ENCODE results near the gene KIF3C.

DNA sequence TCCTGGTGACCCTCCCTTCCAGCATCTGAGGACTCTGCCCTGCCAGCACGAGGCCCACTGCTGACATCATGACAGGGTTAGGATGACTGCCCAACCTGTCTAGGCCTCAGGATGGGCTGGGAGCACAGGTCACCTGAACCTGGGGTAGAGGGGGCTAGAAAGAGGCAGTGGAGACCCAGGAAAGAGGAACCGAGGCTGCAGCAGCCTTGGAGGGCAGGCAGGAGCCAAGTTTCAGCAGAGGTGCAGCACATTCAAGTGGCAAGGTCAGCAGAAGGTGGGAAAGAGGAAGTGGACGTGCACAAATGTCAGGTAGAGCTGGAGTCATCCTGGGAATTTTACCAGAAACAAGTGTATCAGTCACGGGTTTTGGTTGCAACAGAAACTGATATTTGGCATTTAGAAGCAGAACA is 37.9 kb upstream of the KIF3C start:
- no peak for TF ChIP-seq CTCF (conservative IDR thresholded peaks at IDR 0.05)
- no peak for TF ChIP-seq ZFX (IDR thresholded peaks at IDR 0.05)
